Progenitor cell of endocrine pancreas (in vitro differentiated cells): Measurements from ENCODE around the gene ST8SIA6. TPM values are rescaled to one million over a fixed set of nuclear protein-coding genes. Genes with fewer than 3 reads are reported as not detected.

Experiments used
- DNase-seq: peaks from one replicate; pipeline ENCODE4 v3.0.0; 2021; ENCODE audit warnings: low spot score; ENCODE audit not compliant: unreplicated experiment
- H3K27ac Mint-ChIP-seq: 2 replicates; pipeline ENCODE4 v1.8.0; 2021; ENCODE audit warnings: mild to moderate bottlenecking, moderate library complexity, mixed read lengths
- H3K27me3 Mint-ChIP-seq: 2 replicates; pipeline ENCODE4 v1.8.0; 2021; ENCODE audit warnings: mixed read lengths
- H3K36me3 Mint-ChIP-seq: 2 replicates; pipeline ENCODE4 v1.8.0; 2022; ENCODE audit warnings: mixed read lengths; ENCODE audit not compliant: insufficient read depth
- H3K4me1 Mint-ChIP-seq: 2 replicates; pipeline ENCODE4 v1.8.0; 2021; ENCODE audit warnings: low read depth, mixed read lengths
- H3K4me3 Mint-ChIP-seq: 2 replicates; pipeline ENCODE4 v1.8.0; 2021; ENCODE audit warnings: low read depth, mild to moderate bottlenecking, moderate library complexity, mixed read lengths
- H3K9me3 Mint-ChIP-seq: 2 replicates; pipeline ENCODE4 v1.8.0; 2021; ENCODE audit warnings: low read depth, mixed read lengths
- total RNA-seq: library from RNA; stranded (reverse); gene quantifications from 2 replicates; pipeline ENCODE4 v1.2.1, GENCODE V29; 2021
- TF ChIP-seq, protein P1 (sequence below): fragments of 200-600 bp; sonication (generic); IDR thresholded peaks from one replicate; pipeline ENCODE4 v1.5.0; 2021; ENCODE audit warnings: antibody characterized with exemption, mild to moderate bottlenecking; ENCODE audit not compliant: unreplicated experiment

ST8SIA6 gene
- total RNA-seq, 1 donor from 2014 or later, result 0.36 TPM

DNA sequence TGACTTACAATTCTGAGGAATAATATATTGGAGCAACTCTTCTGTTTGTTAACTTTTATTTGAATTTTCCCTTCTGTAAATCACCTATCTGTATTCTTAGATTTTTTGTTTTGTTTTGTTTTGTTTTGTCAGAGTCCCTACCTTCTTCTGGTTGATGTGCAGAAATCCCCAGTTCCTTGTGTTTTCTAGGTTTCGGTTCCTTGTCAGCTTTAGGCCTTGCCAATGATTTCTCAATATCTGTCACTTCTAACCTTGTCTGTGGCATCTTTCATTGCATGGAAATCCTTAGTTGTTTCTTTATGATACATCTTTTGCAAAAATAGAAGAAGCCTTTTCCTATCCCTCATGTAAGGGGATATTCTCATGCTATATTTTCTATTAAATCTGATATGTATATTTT, 21.7 kb upstream of the ST8SIA6 start:
- no peak for DNase-seq

GRCh38 chr10:17475661-17476060, 21.3 kb upstream of the ST8SIA6 start:
- DNase-seq, result no peak
- Mint-ChIP-seq H3K27ac (no peak overlapping the region), H3K4me3 (no peak overlapping the region), H3K36me3 (no peaks in the 10 kb centered on the region), H3K4me1 (peaks cover 2% of the 10 kb centered on the region), H3K27me3 (peaks cover 8% of the 10 kb centered on the region), H3K9me3 (peaks cover under 1% of the 10 kb centered on the region)
- TF ChIP-seq, protein P1, sequence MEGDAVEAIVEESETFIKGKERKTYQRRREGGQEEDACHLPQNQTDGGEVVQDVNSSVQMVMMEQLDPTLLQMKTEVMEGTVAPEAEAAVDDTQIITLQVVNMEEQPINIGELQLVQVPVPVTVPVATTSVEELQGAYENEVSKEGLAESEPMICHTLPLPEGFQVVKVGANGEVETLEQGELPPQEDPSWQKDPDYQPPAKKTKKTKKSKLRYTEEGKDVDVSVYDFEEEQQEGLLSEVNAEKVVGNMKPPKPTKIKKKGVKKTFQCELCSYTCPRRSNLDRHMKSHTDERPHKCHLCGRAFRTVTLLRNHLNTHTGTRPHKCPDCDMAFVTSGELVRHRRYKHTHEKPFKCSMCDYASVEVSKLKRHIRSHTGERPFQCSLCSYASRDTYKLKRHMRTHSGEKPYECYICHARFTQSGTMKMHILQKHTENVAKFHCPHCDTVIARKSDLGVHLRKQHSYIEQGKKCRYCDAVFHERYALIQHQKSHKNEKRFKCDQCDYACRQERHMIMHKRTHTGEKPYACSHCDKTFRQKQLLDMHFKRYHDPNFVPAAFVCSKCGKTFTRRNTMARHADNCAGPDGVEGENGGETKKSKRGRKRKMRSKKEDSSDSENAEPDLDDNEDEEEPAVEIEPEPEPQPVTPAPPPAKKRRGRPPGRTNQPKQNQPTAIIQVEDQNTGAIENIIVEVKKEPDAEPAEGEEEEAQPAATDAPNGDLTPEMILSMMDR, result no peak

More for the DNA sequence above, 21.7 kb upstream of the ST8SIA6 start:
- no peak overlapping the region for H3K27ac Mint-ChIP-seq
- H3K9me3 Mint-ChIP-seq, result no peaks in the 10 kb centered on the region
- H3K4me3 Mint-ChIP-seq, result no peak overlapping the region
- H3K36me3 Mint-ChIP-seq, result no peaks in the 10 kb centered on the region
- TF ChIP-seq, protein P1, result no peak
- H3K27me3 Mint-ChIP-seq, result peaks cover 8% of the 10 kb centered on the region
- peaks cover 2% of the 10 kb centered on the region for H3K4me1 Mint-ChIP-seq

DNA sequence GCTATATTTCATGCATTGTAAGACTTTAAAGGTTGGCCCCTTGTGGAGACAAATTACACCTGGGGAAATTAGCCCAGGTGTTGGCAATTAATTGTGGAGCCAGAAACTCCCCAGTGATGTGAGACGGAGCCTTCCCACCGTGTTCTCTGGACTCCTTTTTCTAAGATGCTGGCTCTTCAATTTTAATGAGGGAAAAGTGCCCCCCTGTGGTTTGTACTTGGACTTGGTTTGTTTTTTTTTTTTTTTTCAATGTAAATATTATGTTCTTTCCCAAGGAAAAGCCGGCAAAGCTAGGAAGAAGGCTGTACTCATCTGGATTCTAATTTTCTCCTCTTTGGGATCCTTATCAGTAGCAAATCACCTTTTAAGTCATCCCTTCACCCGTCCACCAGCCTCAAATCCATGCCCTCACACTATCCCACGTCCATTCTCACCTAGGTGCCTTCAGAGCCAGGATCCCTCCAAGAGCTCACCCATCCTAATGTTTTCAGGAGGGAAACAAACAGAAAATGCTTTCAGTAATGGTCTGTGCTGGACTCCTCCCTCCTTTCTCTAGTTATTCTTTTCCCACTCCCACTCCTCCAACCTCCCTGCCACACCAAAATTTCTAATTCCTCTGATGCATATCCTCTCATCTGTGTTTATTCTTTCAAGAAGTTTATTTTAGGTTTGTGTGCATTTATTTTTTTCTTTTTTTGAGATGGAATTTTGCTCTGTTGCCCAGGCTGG, 20.4 kb upstream of the ST8SIA6 start:
- Mint-ChIP-seq H3K9me3 (peaks cover 7% of the 10 kb centered on the region), H3K27ac (no peak overlapping the region), H3K4me1 (peaks cover 2% of the 10 kb centered on the region), H3K36me3 (peaks cover 2% of the 10 kb centered on the region), H3K4me3 (no peak overlapping the region), H3K27me3 (peaks cover 8% of the 10 kb centered on the region)
- TF ChIP-seq, protein P1, result peak; percentile 25
- DNase-seq, result no peak

DNA sequence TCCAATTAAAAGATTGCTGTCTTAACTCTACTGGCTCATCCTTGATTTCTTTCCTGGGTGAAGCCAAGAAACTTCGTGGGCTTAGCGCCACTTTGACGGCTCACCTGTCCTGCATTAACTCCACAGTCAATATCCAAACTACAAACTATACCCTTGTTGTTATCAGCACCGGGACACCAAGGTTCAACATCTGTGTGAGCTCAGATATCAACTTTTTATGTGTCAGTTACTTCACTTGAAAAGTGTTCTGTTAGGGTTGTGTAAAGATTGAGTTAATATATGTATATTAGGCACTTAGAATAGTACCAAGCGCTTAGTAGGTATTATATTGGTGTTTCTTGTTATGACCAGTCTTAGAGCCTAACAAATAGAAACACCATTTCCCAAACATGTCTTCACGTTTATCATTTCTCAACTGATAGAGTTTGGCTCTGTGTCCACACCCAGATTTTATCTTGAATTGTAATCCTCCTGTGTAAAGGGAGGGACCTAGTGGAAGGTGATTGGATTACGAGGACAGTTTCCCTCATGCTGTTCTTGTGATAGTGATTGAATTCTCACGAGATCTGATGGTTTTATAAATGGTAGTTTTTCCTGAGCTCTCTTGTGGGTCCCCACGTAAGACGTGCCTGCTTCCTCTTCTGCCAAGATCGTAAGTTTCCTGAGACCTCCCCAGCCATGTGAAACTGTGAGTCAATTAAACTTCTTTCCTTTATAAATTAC, 19.0 kb upstream of the ST8SIA6 start:
- Mint-ChIP-seq H3K27ac (no peak overlapping the region), H3K4me1 (peaks cover 2% of the 10 kb centered on the region), H3K27me3 (peaks cover 8% of the 10 kb centered on the region), H3K4me3 (no peak overlapping the region), H3K9me3 (peaks cover 10% of the 10 kb centered on the region), H3K36me3 (peaks cover 2% of the 10 kb centered on the region)
- TF ChIP-seq, protein P1, result no peak
- no peak for DNase-seq

GRCh38 chr10:17472481-17473227, 18.3 kb upstream of the ST8SIA6 start:
- Mint-ChIP-seq H3K4me1 (peaks cover 2% of the 10 kb centered on the region), H3K27me3 (peaks cover 8% of the 10 kb centered on the region), H3K27ac (no peak overlapping the region), H3K9me3 (peaks cover 10% of the 10 kb centered on the region), H3K36me3 (peaks cover 2% of the 10 kb centered on the region), H3K4me3 (no peak overlapping the region)
- TF ChIP-seq, protein P1, result no peak
- DNase-seq, result no peak
